Measurements from ENCODE around the gene C3orf18.

GRCh38 chr3:50519471-50520089, 48.0 kb downstream of the C3orf18 start:
- peak; percentile 46 to 90 for TF ChIP-seq CTCF (IDR thresholded peaks at IDR 0.05)
- no peak for TF ChIP-seq POLR2AphosphoS5 (IDR thresholded peaks at IDR 0.05)
- TF ChIP-seq POLR2A (IDR thresholded peaks at IDR 0.05): no peak
